ENCODE measurements around the gene NDC80.

Gene NDC80

DNA sequence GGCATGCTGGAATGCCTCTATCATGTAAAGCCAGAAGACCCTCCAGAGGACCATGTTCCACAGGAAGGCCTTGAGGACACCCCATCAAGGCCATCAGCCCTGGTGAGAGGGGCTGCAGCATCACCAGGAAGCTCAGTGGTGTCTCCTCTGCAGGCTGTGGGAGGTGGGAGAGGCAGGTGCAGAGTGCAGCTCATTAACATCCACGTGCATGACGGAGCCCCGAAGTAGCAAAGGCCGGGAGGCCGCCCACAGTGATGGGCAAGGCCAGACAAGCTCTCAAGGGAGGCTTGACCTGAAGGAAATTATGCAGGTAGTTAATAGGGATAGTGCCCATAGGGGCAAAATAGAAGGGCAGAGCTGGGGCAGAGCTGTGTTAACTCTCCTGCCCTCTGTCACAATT is 53.9 kb downstream of the NDC80 start:
- Histone ChIP-seq H3K27ac (ENCODE audit: low read depth, low read length) (no peak overlapping the region), H3K9ac (ENCODE audit: low read depth, low read length) (no peak overlapping the region), H3K36me3 (ENCODE audit: control insufficient read depth, insufficient read depth, low read length) (no peaks in the 10 kb centered on the region), H3K4me1 (ENCODE audit: control insufficient read depth, insufficient read depth, low read length) (no peaks in the 10 kb centered on the region), H3K9me3 (ENCODE audit: control insufficient read depth, insufficient read depth, low read length) (no peaks in the 10 kb centered on the region), H3K27me3 (ENCODE audit: control insufficient read depth, insufficient read depth, low read length) (no peaks in the 10 kb centered on the region), H3K4me3 (ENCODE audit: low read depth, low read length) (no peak overlapping the region)

DNA sequence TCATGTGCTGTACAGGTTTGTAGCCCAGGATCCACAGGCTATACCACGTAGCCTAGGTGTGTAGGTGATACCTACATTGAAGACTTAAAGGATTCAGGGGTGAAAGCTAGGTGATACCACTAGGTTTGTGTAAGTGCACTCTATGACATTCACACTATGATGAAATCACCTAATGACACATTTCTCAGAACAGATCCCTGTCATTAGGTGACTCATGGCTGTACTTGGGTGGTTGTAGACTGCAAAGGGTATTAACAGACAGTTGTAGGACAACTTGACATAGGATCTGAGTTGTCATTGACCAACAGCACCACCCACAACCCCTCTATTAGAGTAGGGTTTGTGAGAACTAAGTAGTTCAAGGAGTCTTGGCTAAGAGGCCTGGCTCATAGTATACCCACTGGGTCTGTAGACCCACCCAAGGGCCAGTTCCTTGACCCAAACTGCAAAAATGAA is 56.5 kb downstream of the NDC80 start:
- no peak overlapping the region for H3K4me3 ChIP-seq (ENCODE audit: low read depth, low read length)
- H3K27me3 ChIP-seq (ENCODE audit: control insufficient read depth, insufficient read depth, low read length): no peaks in the 10 kb centered on the region
- no peaks in the 10 kb centered on the region for H3K4me1 ChIP-seq (ENCODE audit: control insufficient read depth, insufficient read depth, low read length)
- no peaks in the 10 kb centered on the region for H3K36me3 ChIP-seq (ENCODE audit: control insufficient read depth, insufficient read depth, low read length)
- no peak overlapping the region for H3K9ac ChIP-seq (ENCODE audit: low read depth, low read length)
- no peaks in the 10 kb centered on the region for H3K9me3 ChIP-seq (ENCODE audit: control insufficient read depth, insufficient read depth, low read length)
- no peak overlapping the region for H3K27ac ChIP-seq (ENCODE audit: low read depth, low read length)

DNA sequence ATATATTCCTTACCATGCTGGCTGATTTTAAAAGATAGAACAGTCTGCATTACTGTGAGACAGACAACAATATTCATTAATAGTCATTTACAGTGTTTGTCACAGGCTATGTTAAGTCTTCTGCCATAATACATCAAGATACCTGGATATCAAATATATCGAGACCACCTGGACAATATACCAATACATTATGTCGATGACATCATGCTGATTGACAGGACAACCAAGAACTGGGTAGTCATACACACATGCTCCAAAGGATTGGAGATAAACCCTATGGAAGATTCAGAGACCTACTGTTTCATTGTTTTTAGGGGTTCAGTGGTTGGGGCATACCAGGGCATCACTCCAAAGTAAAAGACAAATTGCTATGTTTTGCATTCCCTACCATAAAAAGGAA is 57.6 kb downstream of the NDC80 start:
- Histone ChIP-seq H3K36me3 (ENCODE audit: control insufficient read depth, insufficient read depth, low read length) (no peaks in the 10 kb centered on the region), H3K9ac (ENCODE audit: low read depth, low read length) (no peak overlapping the region), H3K27me3 (ENCODE audit: control insufficient read depth, insufficient read depth, low read length) (no peaks in the 10 kb centered on the region), H3K4me1 (ENCODE audit: control insufficient read depth, insufficient read depth, low read length) (no peaks in the 10 kb centered on the region), H3K27ac (ENCODE audit: low read depth, low read length) (no peak overlapping the region), H3K4me3 (ENCODE audit: low read depth, low read length) (no peak overlapping the region), H3K9me3 (ENCODE audit: control insufficient read depth, insufficient read depth, low read length) (no peaks in the 10 kb centered on the region)

- Histone ChIP-seq H3K27ac (ENCODE audit: low read depth, low read length) (no peak overlapping the region), H3K9ac (ENCODE audit: low read depth, low read length) (no peak overlapping the region), H3K4me3 (ENCODE audit: low read depth, low read length) (no peak overlapping the region)
Observed at GRCh38 chr18:2635586-2635985, 64.2 kb downstream of the NDC80 start.

DNA sequence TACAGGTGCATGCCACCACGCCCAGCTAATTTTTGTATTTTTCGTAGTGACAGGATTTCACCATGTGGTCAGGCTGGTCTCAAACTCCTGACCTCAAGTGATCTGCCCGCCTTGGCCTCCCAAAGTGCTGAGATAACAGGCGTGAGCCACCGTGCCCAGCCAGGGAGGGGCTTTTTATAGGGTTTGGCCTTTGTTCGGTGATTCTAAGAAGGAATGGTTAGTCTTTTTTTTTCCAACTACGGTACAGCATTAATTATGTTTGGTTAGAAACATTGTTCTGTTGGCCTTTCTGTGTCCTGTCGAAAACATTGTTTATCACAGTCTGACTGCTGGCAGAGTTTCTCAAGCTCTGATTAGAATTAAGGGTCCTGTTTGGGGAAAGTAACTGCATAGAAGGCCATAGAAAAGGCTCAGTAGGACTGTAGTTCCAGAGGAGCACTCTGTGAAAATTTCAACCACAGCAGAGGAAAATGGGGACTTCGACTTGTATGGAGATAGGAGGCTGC is 64.8 kb downstream of the NDC80 start:
- Histone ChIP-seq H3K4me3 (ENCODE audit: low read depth, low read length) (no peak overlapping the region), H3K4me1 (ENCODE audit: control insufficient read depth, insufficient read depth, low read length) (no peaks in the 10 kb centered on the region), H3K27ac (ENCODE audit: low read depth, low read length) (no peak overlapping the region)

More at GRCh38 chr18:2635586-2635985, 64.2 kb downstream of the NDC80 start:
- no peaks in the 10 kb centered on the region for H3K36me3 ChIP-seq (ENCODE audit: control insufficient read depth, insufficient read depth, low read length)
- H3K27me3 ChIP-seq (ENCODE audit: control insufficient read depth, insufficient read depth, low read length): no peaks in the 10 kb centered on the region
- H3K9me3 ChIP-seq (ENCODE audit: control insufficient read depth, insufficient read depth, low read length): no peaks in the 10 kb centered on the region
- H3K4me1 ChIP-seq (ENCODE audit: control insufficient read depth, insufficient read depth, low read length): no peaks in the 10 kb centered on the region

GRCh38 chr18:2641638-2642037 is 70.3 kb downstream of the NDC80 start:
- no peaks in the 10 kb centered on the region for H3K27me3 ChIP-seq (ENCODE audit: control insufficient read depth, insufficient read depth, low read length)
- H3K27ac ChIP-seq (ENCODE audit: low read depth, low read length): no peak overlapping the region
- H3K4me3 ChIP-seq (ENCODE audit: low read depth, low read length): no peak overlapping the region
- H3K4me1 ChIP-seq (ENCODE audit: control insufficient read depth, insufficient read depth, low read length): no peaks in the 10 kb centered on the region
- H3K9me3 ChIP-seq (ENCODE audit: control insufficient read depth, insufficient read depth, low read length): no peaks in the 10 kb centered on the region
- H3K9ac ChIP-seq (ENCODE audit: low read depth, low read length): no peak overlapping the region
- H3K36me3 ChIP-seq (ENCODE audit: control insufficient read depth, insufficient read depth, low read length): no peaks in the 10 kb centered on the region

More for the DNA sequence above, 64.8 kb downstream of the NDC80 start:
- Histone ChIP-seq H3K36me3 (ENCODE audit: control insufficient read depth, insufficient read depth, low read length) (no peaks in the 10 kb centered on the region), H3K9me3 (ENCODE audit: control insufficient read depth, insufficient read depth, low read length) (no peaks in the 10 kb centered on the region), H3K9ac (ENCODE audit: low read depth, low read length) (no peak overlapping the region), H3K27me3 (ENCODE audit: control insufficient read depth, insufficient read depth, low read length) (no peaks in the 10 kb centered on the region)

GRCh38 chr18:2642771-2643170 is 71.4 kb downstream of the NDC80 start:
- H3K4me3 ChIP-seq (ENCODE audit: low read depth, low read length): no peak overlapping the region
- no peaks in the 10 kb centered on the region for H3K9me3 ChIP-seq (ENCODE audit: control insufficient read depth, insufficient read depth, low read length)
- H3K4me1 ChIP-seq (ENCODE audit: control insufficient read depth, insufficient read depth, low read length): no peaks in the 10 kb centered on the region
- no peak overlapping the region for H3K27ac ChIP-seq (ENCODE audit: low read depth, low read length)
- H3K27me3 ChIP-seq (ENCODE audit: control insufficient read depth, insufficient read depth, low read length): no peaks in the 10 kb centered on the region
- no peaks in the 10 kb centered on the region for H3K36me3 ChIP-seq (ENCODE audit: control insufficient read depth, insufficient read depth, low read length)
- no peak overlapping the region for H3K9ac ChIP-seq (ENCODE audit: low read depth, low read length)

DNA sequence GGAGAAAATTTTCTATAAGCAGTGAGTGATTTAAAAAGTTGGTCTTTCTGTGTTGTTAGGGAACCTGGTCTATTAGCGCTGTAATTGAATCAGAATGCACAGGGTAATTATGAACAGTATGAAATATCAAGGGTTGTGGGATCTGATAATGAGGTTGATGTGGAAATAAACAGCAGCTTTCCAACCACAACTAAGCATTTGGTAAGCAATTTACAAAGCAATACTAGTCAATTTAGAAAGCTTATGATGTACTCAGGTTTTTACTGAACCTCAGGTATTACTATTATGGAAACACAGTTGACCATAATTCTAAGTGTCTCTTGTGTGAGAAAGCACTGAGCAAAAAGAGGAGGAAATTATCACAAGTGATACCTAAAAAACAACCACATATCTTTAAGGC is 73.2 kb downstream of the NDC80 start:
- H3K4me1 ChIP-seq (ENCODE audit: control insufficient read depth, insufficient read depth, low read length): no peaks in the 10 kb centered on the region
- H3K27ac ChIP-seq (ENCODE audit: low read depth, low read length): no peak overlapping the region
- H3K27me3 ChIP-seq (ENCODE audit: control insufficient read depth, insufficient read depth, low read length): no peaks in the 10 kb centered on the region
- H3K36me3 ChIP-seq (ENCODE audit: control insufficient read depth, insufficient read depth, low read length): no peaks in the 10 kb centered on the region
- no peak overlapping the region for H3K9ac ChIP-seq (ENCODE audit: low read depth, low read length)
- H3K4me3 ChIP-seq (ENCODE audit: low read depth, low read length): no peak overlapping the region
- no peaks in the 10 kb centered on the region for H3K9me3 ChIP-seq (ENCODE audit: control insufficient read depth, insufficient read depth, low read length)

DNA sequence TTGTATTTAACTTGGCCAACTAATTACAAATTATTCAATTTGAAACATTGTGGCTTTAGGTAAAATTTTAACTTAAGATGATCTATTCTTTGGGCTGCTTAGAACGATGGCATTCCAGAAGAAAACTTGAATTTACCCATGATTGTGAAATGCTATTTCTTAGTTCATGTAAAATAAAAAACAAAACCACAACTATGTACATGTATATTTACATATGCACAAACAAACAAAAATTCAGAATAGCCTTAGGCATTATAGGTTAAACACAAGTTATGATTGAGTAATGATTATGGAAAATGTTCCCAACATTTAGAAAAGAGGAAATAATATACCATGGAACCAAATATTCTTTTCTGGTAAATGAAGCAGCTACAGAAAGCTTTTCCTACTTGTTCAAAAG is 80.6 kb downstream of the NDC80 start:
- Histone ChIP-seq H3K4me1 (ENCODE audit: control insufficient read depth, insufficient read depth, low read length) (peaks cover 21% of the 10 kb centered on the region), H3K4me3 (ENCODE audit: low read depth, low read length) (no peak overlapping the region), H3K9ac (ENCODE audit: low read depth, low read length) (no peak overlapping the region), H3K27ac (ENCODE audit: low read depth, low read length) (no peak overlapping the region), H3K36me3 (ENCODE audit: control insufficient read depth, insufficient read depth, low read length) (no peaks in the 10 kb centered on the region), H3K27me3 (ENCODE audit: control insufficient read depth, insufficient read depth, low read length) (peaks cover 43% of the 10 kb centered on the region), H3K9me3 (ENCODE audit: control insufficient read depth, insufficient read depth, low read length) (no peaks in the 10 kb centered on the region)

- H3K4me1 ChIP-seq (ENCODE audit: control insufficient read depth, insufficient read depth, low read length): peaks cover 25% of the 10 kb centered on the region
- no peak overlapping the region for H3K9ac ChIP-seq (ENCODE audit: low read depth, low read length)
- H3K4me3 ChIP-seq (ENCODE audit: low read depth, low read length): peak overlapping the region; percentile 89
- no peaks in the 10 kb centered on the region for H3K9me3 ChIP-seq (ENCODE audit: control insufficient read depth, insufficient read depth, low read length)
- H3K27me3 ChIP-seq (ENCODE audit: control insufficient read depth, insufficient read depth, low read length): peaks cover 48% of the 10 kb centered on the region
- H3K36me3 ChIP-seq (ENCODE audit: control insufficient read depth, insufficient read depth, low read length): no peaks in the 10 kb centered on the region
- no peak overlapping the region for H3K27ac ChIP-seq (ENCODE audit: low read depth, low read length)
Observed at GRCh38 chr18:2653467-2653866, 82.1 kb downstream of the NDC80 start.

GRCh38 chr18:2654169-2654927 is 83.0 kb downstream of the NDC80 start:
- Histone ChIP-seq H3K9me3 (ENCODE audit: control insufficient read depth, insufficient read depth, low read length) (no peaks in the 10 kb centered on the region), H3K9ac (ENCODE audit: low read depth, low read length) (no peak overlapping the region; the same call in 1 of the 2 replicates), H3K36me3 (ENCODE audit: control insufficient read depth, insufficient read depth, low read length) (no peaks in the 10 kb centered on the region), H3K4me3 (ENCODE audit: low read depth, low read length) (peak overlapping the region; percentile 89), H3K4me1 (ENCODE audit: control insufficient read depth, insufficient read depth, low read length) (peaks cover 25% of the 10 kb centered on the region), H3K27me3 (ENCODE audit: control insufficient read depth, insufficient read depth, low read length) (peaks cover 48% of the 10 kb centered on the region), H3K27ac (ENCODE audit: low read depth, low read length) (no peak overlapping the region)
